ENCODE measurements around the gene AMMECR1L.
A peak's percentile ranks its signal among the peaks of the same experiment; 100 is the strongest.
"Not testable (repeated sequence)": the region's sequence is repeated elsewhere in the genome, so short reads cannot be mapped to it uniquely, and the experiment has no call there.

The AMMECR1L gene

DNA sequence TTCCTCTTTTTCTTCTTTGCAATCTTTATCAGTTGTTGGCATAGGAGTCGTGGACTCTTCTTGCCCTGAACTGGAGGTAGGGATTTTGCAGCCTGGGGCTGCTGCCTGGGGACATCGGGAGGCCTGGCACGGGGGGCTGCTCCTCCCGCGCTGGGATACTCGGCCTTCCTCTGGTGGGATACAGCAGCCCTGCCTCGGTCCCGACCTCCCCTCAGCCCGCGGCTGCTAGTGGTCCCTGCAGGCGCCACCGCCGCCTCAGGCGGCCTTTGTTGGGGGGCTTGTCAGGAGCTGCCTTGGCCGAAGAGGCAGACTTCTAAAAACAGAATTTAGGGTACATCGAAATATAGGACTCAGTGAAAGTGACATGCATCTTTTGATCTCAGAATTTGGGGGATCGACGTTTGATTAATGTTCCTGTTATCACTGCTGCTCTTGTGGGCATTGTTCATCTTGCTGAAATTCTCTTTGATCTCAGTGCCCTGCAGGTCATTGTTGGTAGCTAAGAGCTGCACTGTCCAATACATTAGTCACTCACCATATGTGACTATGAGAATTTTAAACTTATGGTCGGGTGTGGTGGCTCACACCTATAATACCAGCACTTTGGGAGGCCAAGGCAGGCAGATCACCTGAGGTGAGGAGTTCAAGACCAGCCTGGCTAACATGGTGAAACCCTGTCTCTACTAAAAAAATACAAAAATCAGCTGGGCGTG lies 44.1 kb downstream of the AMMECR1L start:
- DNase-seq = no peak
- no peak for ATAC-seq

DNA sequence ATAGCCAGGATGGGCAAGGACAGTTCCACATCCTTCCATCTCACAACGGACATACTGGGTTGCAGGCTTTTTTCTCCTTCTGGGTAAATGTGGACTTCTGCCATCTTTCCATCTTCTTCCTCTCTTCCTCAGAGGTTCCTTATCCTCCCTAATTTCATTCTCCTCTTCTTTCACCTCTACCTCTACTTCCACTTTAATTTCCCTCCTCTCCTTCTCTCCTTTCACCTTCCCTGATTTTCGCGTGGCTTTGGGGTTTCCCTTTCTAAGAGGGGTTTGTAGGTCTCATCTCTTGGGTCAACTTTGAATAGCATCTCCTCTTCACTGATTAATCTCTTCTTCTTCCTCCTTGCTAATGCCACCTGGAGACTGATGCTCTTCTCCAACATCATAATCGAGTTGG lies 44.9 kb downstream of the AMMECR1L start:
- ATAC-seq (no peak), DNase-seq (no peak)

DNA sequence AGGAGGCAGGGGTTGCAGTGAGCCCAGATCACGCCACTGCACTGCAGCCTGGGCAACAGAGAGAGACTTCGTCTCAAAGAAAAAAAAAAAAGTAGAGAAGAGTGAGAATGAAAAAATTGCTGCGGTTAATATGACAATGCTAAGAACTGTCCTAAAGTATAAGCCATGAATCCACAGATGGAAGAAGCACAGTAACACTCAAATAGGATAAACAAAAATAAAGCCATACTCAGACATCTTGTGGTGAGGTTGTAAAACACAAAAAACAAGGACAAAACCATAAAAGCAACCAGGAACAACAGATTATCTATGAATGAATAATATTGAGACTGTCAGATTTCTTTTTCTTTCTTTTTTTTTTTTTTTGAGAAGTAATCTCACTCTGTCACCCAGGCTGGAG lies 50.8 kb downstream of the AMMECR1L start:
- DNase-seq = no peak

DNA sequence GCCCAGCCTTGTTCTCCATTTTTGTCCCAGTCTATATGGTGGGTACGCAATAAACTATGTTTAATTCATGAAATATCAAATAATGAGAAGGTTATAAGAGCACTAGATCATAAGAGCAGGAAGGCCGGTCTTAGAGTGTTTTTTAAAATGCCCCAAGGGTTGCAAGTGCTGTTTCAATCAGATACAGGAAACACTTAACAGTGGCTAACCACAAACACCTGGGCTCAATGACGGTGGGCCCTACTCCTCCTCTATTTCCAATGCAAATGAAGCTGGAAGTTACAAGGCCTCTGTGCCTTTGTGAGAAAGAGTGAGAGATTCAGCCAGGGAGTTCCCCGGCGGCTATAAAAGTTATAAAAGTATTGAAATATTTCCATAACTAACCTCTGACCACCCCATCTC lies 55.9 kb downstream of the AMMECR1L start:
- ATAC-seq (peak; percentile 98), DNase-seq (peak; percentile 69)

More for the DNA sequence above, 50.8 kb downstream of the AMMECR1L start:
- no peak for ATAC-seq

DNA sequence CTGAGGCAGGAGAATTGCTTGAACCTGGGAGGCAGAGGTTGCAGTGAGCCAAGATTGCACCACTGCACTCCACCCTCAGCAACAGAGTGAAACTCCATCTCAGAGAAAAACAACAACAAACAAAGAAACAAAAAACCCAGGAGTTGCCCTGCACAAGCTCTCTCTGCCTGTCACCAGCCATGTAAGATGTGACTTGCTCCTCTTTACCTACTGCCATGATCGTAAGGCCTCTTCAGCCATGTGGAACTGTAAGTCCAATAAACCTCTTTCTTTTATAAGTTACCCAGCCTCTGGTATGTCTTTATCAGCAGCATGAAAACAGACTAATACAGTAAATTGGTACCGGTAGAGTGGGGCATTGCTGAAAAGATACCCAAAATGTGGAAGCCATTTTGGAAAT lies 59.0 kb downstream of the AMMECR1L start:
- not testable (repeated sequence) for DNase-seq, ATAC-seq

DNA sequence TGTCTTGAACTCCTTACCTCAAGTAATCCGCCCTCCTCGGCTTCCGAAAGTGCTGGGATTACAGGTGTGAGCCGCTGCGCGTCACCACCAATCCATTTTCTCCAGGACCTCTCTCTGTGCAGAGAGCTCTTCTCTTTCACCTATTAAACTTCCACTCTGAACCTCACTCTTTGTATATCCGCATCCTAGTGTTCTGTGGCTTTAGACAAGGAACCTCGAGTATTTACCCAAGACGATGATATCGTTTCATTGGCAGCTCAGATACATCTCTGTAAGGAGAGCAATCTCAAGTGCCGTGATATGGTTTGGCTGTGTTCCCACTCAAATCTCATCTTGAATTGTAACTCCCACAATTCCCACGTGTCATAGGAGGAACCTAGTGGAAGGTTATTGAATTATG lies 59.7 kb downstream of the AMMECR1L start:
- ATAC-seq = no peak
- DNase-seq = no peak

DNA sequence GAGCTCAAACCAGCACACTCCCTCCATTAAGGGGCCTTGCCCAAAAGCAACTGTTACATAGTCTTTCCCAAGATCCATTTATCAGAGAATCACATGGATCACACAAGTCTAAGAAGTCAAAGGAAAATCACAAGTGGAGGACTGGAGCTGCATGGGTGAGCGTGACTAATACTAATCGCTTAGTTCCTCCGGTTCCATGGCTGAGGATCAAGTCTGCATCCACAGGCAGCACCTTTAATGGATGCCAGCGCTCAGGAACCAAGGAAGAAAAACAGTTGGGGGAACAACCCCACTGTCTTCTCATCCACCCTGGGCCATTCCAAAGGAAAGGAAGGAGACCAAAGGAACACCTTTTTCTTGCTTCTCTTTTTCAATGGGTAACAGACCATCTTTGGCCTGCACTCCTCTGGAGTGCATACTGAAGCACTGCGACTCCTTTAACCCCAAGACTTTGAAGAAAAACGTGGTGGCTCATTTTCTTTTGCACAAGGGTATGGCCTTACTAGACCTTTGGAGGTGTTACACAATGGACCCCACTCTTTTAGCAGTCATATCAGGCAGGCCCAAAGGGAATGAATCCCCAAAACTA lies 65.6 kb downstream of the AMMECR1L start:
- no peak for ATAC-seq
- no peak for DNase-seq

DNA sequence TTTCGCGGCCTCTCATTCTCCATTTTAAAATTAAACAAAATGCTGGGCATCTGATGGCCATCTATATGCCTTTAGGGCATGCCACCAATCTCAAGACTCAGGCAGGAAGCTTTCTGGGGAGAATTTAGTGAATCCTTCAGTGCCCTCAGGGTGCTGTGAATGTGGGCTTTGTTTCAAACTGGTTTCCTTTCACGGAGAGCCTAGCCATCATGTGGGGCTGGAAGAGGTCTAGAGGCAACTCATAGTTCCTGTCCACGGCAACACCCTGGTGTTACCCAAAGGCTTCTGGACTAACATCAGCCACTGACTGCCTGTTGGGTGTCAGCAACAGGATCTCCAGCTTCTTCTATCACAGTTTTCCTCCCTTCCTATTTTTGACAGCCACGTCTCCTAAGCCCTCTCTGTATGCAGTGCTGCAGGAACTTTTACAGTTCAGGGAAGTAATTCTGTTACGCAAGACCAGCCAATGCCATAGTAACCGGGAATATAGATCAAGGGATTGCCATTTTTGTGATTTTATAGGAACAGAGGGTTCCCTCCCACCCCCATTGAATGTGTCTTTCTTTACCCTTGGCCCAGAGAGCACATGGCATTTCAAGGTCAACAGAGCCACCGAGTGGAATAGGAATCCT lies 66.8 kb downstream of the AMMECR1L start:
- ATAC-seq (no peak), DNase-seq (no peak)

DNA sequence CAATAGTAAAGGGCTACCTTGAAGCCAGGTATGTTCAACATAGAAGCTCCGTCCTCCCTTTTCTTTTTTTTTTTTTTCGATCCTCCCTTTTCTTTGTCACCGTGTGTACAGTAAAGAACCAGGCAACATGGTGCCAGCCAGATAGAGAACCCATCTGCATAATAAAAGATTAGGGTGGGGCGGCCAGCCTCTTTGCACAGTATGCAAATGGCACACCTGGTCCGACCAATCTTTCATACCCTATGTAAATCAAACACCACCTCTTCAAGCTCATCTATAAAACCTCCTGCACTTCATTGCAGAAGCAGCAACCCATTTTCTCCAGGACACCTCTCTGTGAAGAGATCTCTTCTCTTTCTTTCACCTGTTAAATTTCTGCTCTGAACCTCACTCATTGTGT lies 67.5 kb downstream of the AMMECR1L start:
- DNase-seq = no peak
- no peak for ATAC-seq

DNA sequence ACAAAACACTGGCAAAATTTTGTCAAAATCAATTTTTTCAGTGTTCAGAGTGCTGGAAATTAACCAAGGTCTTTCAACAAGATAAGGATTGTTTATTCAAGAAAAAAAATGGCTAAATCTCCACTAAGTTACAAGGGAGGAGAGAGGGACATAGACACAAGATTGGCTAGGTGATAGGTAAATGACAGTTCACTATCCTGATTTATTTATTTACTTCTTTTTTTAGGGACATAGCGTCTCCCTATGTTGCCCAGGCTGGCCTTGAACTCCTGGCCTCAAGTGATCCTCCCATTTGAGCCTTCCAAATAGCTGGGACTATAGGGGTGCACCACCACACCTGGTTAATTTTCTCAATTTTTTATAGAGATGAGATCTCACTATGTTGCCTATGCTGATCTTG lies 71.1 kb downstream of the AMMECR1L start:
- no peak for ATAC-seq
- DNase-seq = no peak

DNA sequence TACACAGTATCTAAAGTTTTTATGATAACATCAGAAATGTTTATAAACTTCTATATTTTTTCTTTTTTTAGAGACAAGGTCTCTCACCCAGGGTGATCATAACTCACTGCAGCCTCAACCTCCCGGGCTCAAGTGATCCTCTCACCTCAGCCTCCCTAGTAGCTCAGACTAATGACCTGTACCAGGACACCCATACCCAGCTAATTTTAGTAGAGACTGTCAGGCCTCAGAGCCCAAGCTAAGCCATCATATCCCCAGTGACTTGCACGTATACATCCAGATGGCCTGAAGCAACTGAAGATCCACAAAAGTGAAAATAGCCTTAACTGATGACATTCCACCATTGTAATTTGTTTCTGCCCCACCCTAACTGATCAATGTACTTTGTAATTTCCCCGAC lies 73.3 kb downstream of the AMMECR1L start:
- not testable (repeated sequence) for DNase-seq, ATAC-seq
